COLO668 (cell line): ENCODE data around the gene SCUBE3.

ENCODE experiments used
- DNase-seq: peaks from one replicate; lab custom pipeline; 2025; ENCODE audit not compliant: unreplicated experiment; lab: John Stamatoyannopoulos, UW

Gene SCUBE3

GRCh38 chr6:35213824-35214756, at the start of gene SCUBE3:
SCUBE3 (plus strand) TSS chr6:35213956; CDS start chr6:35214419, 463 bp downstream.
- peak; percentile 46 for DNase-seq

- no peak for DNase-seq
These were observed 49.5 kb upstream of the SCUBE3 start for GRCh38 chr6:35164277-35164676.

GRCh38 chr6:35164868-35165267, 48.9 kb upstream of the SCUBE3 start:
- no peak for DNase-seq

- peak; percentile 37 for DNase-seq
These were observed 48.1 kb upstream of the SCUBE3 start for GRCh38 chr6:35165630-35166071.

- DNase-seq = no peak
These were observed 47.6 kb upstream of the SCUBE3 start for GRCh38 chr6:35166116-35166515.

- DNase-seq = peak; percentile 47
These were observed 47.2 kb upstream of the SCUBE3 start for GRCh38 chr6:35166520-35166919.

- DNase-seq = no peak
These were observed 46.3 kb upstream of the SCUBE3 start for GRCh38 chr6:35167505-35167904.

- DNase-seq = no peak
These were observed 45.3 kb upstream of the SCUBE3 start for GRCh38 chr6:35168461-35168861.

- DNase-seq = no peak
These were observed 43.6 kb upstream of the SCUBE3 start for GRCh38 chr6:35170166-35170565.

- no peak for DNase-seq
These were observed 42.9 kb upstream of the SCUBE3 start for GRCh38 chr6:35170891-35171290.

- no peak for DNase-seq
These were observed 40.7 kb upstream of the SCUBE3 start for GRCh38 chr6:35173044-35173426.

GRCh38 chr6:35173427-35174087, 40.2 kb upstream of the SCUBE3 start:
- no peak for DNase-seq

GRCh38 chr6:35174088-35174434, 39.7 kb upstream of the SCUBE3 start:
- DNase-seq = no peak

GRCh38 chr6:35174501-35174900, 39.3 kb upstream of the SCUBE3 start:
- no peak for DNase-seq

- no peak for DNase-seq
These were observed 37.3 kb upstream of the SCUBE3 start for GRCh38 chr6:35176301-35177024.

GRCh38 chr6:35177157-35177556, 36.6 kb upstream of the SCUBE3 start:
- no peak for DNase-seq

- DNase-seq = no peak
These were observed 36.2 kb upstream of the SCUBE3 start for GRCh38 chr6:35177596-35177995.

GRCh38 chr6:35178012-35178411, 35.7 kb upstream of the SCUBE3 start:
- DNase-seq = no peak

- DNase-seq = no peak
These were observed 34.6 kb upstream of the SCUBE3 start for GRCh38 chr6:35178932-35179832.

- DNase-seq = no peak
These were observed 33.7 kb upstream of the SCUBE3 start for GRCh38 chr6:35179901-35180535.
